WTC11 (cell line): ENCODE measurements around the gene PIGU. TPM values are rescaled to one million over a fixed set of nuclear protein-coding genes. Genes with fewer than 3 reads are reported as not detected.

Experiments used
- ATAC-seq: fragments of 200-7000 bp; cut with Tn5 transposase; 2 replicates; pipeline ENCODE4 v1.10.0; 2021; ENCODE audit warnings: mild to moderate bottlenecking, moderate library complexity
- Bru-seq: library from RNA; stranded (reverse); fragments of 400-500 nt; gene quantifications from one replicate; lab custom pipeline; 2021; lab: Mats Ljungman, UMichigan
- CTCF ChIA-PET: fragments of 300-600 bp; sonication (Branson Sonifier 250); formaldehyde crosslinking; loops from one replicate; lab custom pipeline; 2021; ENCODE audit warnings: antibody characterized with exemption; lab: Charles Lee
- POLR2A ChIA-PET: fragments of 350-600 bp; sonication (Branson Sonifier 250); formaldehyde crosslinking; loops from one replicate; lab custom pipeline; 2021; ENCODE audit warnings: antibody characterized with exemption; lab: Charles Lee
- DNase-seq: peaks from one replicate; pipeline ENCODE4 v3.0.0; 2021; ENCODE audit warnings: low spot score
- H3K27ac Mint-ChIP-seq: 2 replicates; pipeline ENCODE4 v1.8.0; 2021; ENCODE audit warnings: mixed read lengths
- H3K27me3 Mint-ChIP-seq: 2 replicates; pipeline ENCODE4 v1.8.0; 2021; ENCODE audit warnings: low read depth, mild to moderate bottlenecking, moderate library complexity, mixed read lengths
- H3K36me3 Mint-ChIP-seq: 2 replicates; pipeline ENCODE4 v1.8.0; 2021; ENCODE audit warnings: mixed read lengths
- H3K4me1 Mint-ChIP-seq: 2 replicates; pipeline ENCODE4 v1.8.0; 2022; ENCODE audit warnings: mixed read lengths
- H3K4me3 Mint-ChIP-seq: 2 replicates; pipeline ENCODE4 v1.8.0; 2021; ENCODE audit warnings: mild to moderate bottlenecking, moderate library complexity, mixed read lengths
- H3K9me3 Mint-ChIP-seq: 2 replicates; pipeline ENCODE4 v1.8.0; 2021; ENCODE audit warnings: mixed read lengths
- CREM ChIP-seq: sonication (generic); formaldehyde crosslinking; IDR thresholded peaks from 2 replicates; pipeline ENCODE4 v1.8.1; 2022; ENCODE audit warnings: mild to moderate bottlenecking, missing genetic modification reagents, moderate library complexity
- EMX1 ChIP-seq: fragments of 250-450 bp; sonication (Bioruptor Pico); IDR thresholded peaks from 2 replicates; pipeline ENCODE4 v1.8.0; 2021; ENCODE audit warnings: mild to moderate bottlenecking
- ETV6 ChIP-seq: sonication (generic); formaldehyde crosslinking; IDR thresholded peaks from 2 replicates; pipeline ENCODE4 v1.8.1; 2022; ENCODE audit warnings: mild to moderate bottlenecking, missing genetic modification reagents
- FOXK1 ChIP-seq: sonication (generic); formaldehyde crosslinking; IDR thresholded peaks from 2 replicates; pipeline ENCODE4 v1.8.0; 2022; ENCODE audit warnings: mild to moderate bottlenecking, moderate library complexity, missing genetic modification reagents
- FOXP1 ChIP-seq: sonication (generic); formaldehyde crosslinking; IDR thresholded peaks from 2 replicates; pipeline ENCODE4 v1.8.0; 2022; ENCODE audit warnings: missing genetic modification reagents, mild to moderate bottlenecking, moderate library complexity, borderline replicate concordance
- GABPB1 ChIP-seq: sonication (generic); formaldehyde crosslinking; IDR thresholded peaks from 2 replicates; pipeline ENCODE4 v1.8.1; 2023; ENCODE audit warnings: mild to moderate bottlenecking, missing genetic modification reagents
- GRHL2 ChIP-seq: fragments of 250-450 bp; sonication (Bioruptor Pico); IDR thresholded peaks from 2 replicates; pipeline ENCODE4 v1.8.0; 2022; ENCODE audit warnings: mild to moderate bottlenecking, moderate library complexity; ENCODE audit not compliant: insufficient replicate concordance, severe bottlenecking
- JAZF1 ChIP-seq: fragments of 250-450 bp; sonication (Bioruptor Pico); IDR thresholded peaks from 2 replicates; pipeline ENCODE4 v1.9.0; 2021; ENCODE audit warnings: moderate library complexity, mild to moderate bottlenecking, inconsistent platforms
- MYBL2 ChIP-seq: sonication (generic); formaldehyde crosslinking; IDR thresholded peaks from 2 replicates; pipeline ENCODE4 v1.8.1; 2023; ENCODE audit warnings: mild to moderate bottlenecking, moderate library complexity, missing genetic modification reagents
- NFE2L1 ChIP-seq: sonication (generic); formaldehyde crosslinking; IDR thresholded peaks from 2 replicates; pipeline ENCODE4 v1.8.1; 2023; ENCODE audit warnings: missing genetic modification reagents
- SP1 ChIP-seq: sonication (generic); formaldehyde crosslinking; conservative IDR thresholded peaks from 2 replicates; pipeline ENCODE4 v1.8.1; 2022; ENCODE audit warnings: missing genetic modification reagents
- TEAD1 ChIP-seq: sonication (generic); formaldehyde crosslinking; IDR thresholded peaks from 2 replicates; pipeline ENCODE4 v1.8.0; 2022; ENCODE audit warnings: mild to moderate bottlenecking, missing genetic modification reagents
- long read RNA-seq, 3 experiments: library from RNA in 1 of 3; library from capped mRNA in 1 of 3; library from polyadenylated mRNA in 1 of 3; unstranded in 2 of 3; stranded (forward) in 1 of 3; transcript quantifications; one replicate each; pipeline ENCODE4 v2.0.0, GENCODE V29; 2021
- total RNA-seq: library from RNA; stranded (reverse); gene quantifications from 3 replicates; pipeline ENCODE4 v1.2.3, GENCODE V29; 2021
- TF ChIP-seq, protein P1 (sequence below): sonication (generic); formaldehyde crosslinking; IDR thresholded peaks from 2 replicates; pipeline ENCODE4 v1.8.1; 2022; ENCODE audit warnings: mild to moderate bottlenecking, moderate library complexity, missing genetic modification reagents
- TF ChIP-seq, protein P2 (sequence below): sonication (generic); formaldehyde crosslinking; IDR thresholded peaks from 2 replicates; pipeline ENCODE4 v1.8.0; 2023; ENCODE audit warnings: missing genetic modification reagents, mild to moderate bottlenecking, borderline replicate concordance
- TF ChIP-seq, protein P3 (sequence below): sonication (generic); formaldehyde crosslinking; IDR thresholded peaks from 2 replicates; pipeline ENCODE4 v1.8.0; 2022; ENCODE audit warnings: mild to moderate bottlenecking, missing genetic modification reagents
- TF ChIP-seq, protein P4 (sequence below): sonication (generic); formaldehyde crosslinking; IDR thresholded peaks from 2 replicates; pipeline ENCODE4 v1.8.0; 2022; ENCODE audit warnings: mild to moderate bottlenecking, missing genetic modification reagents
- TF ChIP-seq, protein P5 (sequence below): sonication (generic); formaldehyde crosslinking; IDR thresholded peaks from 2 replicates; pipeline ENCODE4 v1.8.1; 2023; ENCODE audit warnings: mild to moderate bottlenecking, missing genetic modification reagents, moderate library complexity
- TF ChIP-seq, protein P6 (sequence below): sonication (generic); formaldehyde crosslinking; IDR thresholded peaks from 2 replicates; pipeline ENCODE4 v1.8.0; 2022; ENCODE audit warnings: mild to moderate bottlenecking, missing genetic modification reagents
- TF ChIP-seq, protein P7 (sequence below): sonication (generic); formaldehyde crosslinking; IDR thresholded peaks from 2 replicates; pipeline ENCODE4 v1.8.1; 2023; ENCODE audit warnings: mild to moderate bottlenecking, moderate library complexity, missing genetic modification reagents

Gene PIGU, protein sequence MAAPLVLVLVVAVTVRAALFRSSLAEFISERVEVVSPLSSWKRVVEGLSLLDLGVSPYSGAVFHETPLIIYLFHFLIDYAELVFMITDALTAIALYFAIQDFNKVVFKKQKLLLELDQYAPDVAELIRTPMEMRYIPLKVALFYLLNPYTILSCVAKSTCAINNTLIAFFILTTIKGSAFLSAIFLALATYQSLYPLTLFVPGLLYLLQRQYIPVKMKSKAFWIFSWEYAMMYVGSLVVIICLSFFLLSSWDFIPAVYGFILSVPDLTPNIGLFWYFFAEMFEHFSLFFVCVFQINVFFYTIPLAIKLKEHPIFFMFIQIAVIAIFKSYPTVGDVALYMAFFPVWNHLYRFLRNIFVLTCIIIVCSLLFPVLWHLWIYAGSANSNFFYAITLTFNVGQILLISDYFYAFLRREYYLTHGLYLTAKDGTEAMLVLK
- total RNA-seq (24.8 to 31.7 TPM (median 28.7 TPM) in 3 replicates), Bru-seq, nascent RNA (percentile 62 among the genes with signal in this experiment)
- long read RNA-seq, experiment 1, transcript PIGU-201 (12 exons, 1,632 nt) = major isoform, 61 of 76 reads
- long read RNA-seq, experiment 1, partial matches to known transcripts = 5 of 76 reads
- long read RNA-seq, experiment 1, other reads (novel, unspliced or antisense) = 10 of 76 reads
- long read RNA-seq, experiment 2, transcript PIGU-201 (12 exons, 1,632 nt) = major isoform, 42 of 71 reads
- long read RNA-seq, experiment 2, partial matches to known transcripts = 16 of 71 reads
- long read RNA-seq, experiment 2, other reads (novel, unspliced or antisense) = 13 of 71 reads
- long read RNA-seq, experiment 3, transcript PIGU-201 (12 exons, 1,632 nt) = major isoform, 99 of 136 reads
- long read RNA-seq, experiment 3, partial matches to known transcripts = 21 of 136 reads
- long read RNA-seq, experiment 3, other reads (novel, unspliced or antisense) = 16 of 136 reads

DNA sequence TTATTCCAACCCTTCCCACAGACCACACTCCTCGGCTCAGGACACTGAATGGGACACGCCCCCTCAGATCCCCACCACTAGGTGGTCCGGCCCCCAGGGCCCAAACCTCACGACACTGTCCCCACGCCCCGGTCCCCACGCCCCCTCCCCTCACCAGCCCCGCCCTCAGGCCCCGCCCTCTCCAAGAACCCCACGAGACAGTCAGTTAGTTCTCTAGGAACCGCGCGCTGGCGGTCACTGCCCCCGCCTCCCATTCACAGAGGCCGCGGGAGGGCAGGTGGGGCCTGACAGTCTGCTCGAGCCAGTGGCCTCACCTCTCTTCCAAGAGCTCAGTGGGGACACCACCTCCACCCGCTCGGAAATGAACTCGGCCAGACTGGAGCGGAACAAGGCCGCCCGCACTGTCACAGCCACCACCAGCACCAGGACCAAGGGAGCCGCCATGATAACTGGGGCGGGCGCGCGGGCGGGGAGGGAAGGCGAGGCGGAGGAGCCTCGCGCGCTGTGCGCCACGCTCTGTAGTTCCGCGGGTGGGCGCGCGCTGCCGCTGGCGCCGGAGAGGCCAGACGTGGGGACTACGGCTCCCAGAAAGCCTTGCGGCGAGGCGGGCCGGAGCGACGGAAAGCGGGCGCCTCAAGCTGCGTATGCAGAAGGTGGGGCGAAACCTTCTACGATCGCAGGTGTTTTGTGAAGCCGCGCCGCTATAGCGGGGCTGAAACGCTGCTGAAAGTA is at the start of gene PIGU:
PIGU (minus strand) TSS at position 451 of the 732 bp plus-strand sequence; CDS start at position 444, 7 bp downstream.
- Mint-ChIP-seq H3K27me3 (no peaks in the 10 kb centered on the region; the same call in 1 of the 2 replicates), H3K27ac (peak within 1 kb of the TSS; percentile 98), H3K4me3 (peak within 1 kb of the TSS; percentile 99), H3K9me3 (no peaks in the 10 kb centered on the region; the same call in 1 of the 2 replicates), H3K4me1 (peaks cover 6% of the 10 kb centered on the region), H3K36me3 (no peaks in the 10 kb centered on the region)
- CTCF ChIA-PET = interaction anchor here (0.5 to 2.3 kb wide), 10 partner anchors 14 to 364 kb away, joined by 3 to 13 read pairs (median 4); partner anchors contain the start of gene MAP1LC3A
- POLR2A ChIA-PET = interaction anchor here (0.6 to 1.6 kb wide), 3 partner anchors 21 to 587 kb away, joined by 3 to 7 read pairs (median 5); partner anchors contain the start of gene TP53INP2
- DNase-seq = peak; percentile 96
- peak; percentile 90 for ATAC-seq
- TF ChIP-seq CREM = peak; percentile 90; the same call in 1 of the 2 replicates
- TF ChIP-seq FOXK1 (CRISPR knock-in tag) = peak; percentile 89
- no peak for TF ChIP-seq JAZF1
- TF ChIP-seq, protein P1, sequence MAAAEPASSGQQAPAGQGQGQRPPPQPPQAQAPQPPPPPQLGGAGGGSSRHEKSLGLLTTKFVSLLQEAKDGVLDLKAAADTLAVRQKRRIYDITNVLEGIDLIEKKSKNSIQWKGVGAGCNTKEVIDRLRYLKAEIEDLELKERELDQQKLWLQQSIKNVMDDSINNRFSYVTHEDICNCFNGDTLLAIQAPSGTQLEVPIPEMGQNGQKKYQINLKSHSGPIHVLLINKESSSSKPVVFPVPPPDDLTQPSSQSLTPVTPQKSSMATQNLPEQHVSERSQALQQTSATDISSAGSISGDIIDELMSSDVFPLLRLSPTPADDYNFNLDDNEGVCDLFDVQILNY (CRISPR knock-in tag) = peak; percentile 86
- TF ChIP-seq GABPB1 (CRISPR knock-in tag) = peak; percentile 77
- peak; percentile 31; the same call in 1 of the 2 replicates for TF ChIP-seq NFE2L1
- TF ChIP-seq ETV6 (CRISPR knock-in tag) = peak; percentile 82
- TF ChIP-seq, protein P2, sequence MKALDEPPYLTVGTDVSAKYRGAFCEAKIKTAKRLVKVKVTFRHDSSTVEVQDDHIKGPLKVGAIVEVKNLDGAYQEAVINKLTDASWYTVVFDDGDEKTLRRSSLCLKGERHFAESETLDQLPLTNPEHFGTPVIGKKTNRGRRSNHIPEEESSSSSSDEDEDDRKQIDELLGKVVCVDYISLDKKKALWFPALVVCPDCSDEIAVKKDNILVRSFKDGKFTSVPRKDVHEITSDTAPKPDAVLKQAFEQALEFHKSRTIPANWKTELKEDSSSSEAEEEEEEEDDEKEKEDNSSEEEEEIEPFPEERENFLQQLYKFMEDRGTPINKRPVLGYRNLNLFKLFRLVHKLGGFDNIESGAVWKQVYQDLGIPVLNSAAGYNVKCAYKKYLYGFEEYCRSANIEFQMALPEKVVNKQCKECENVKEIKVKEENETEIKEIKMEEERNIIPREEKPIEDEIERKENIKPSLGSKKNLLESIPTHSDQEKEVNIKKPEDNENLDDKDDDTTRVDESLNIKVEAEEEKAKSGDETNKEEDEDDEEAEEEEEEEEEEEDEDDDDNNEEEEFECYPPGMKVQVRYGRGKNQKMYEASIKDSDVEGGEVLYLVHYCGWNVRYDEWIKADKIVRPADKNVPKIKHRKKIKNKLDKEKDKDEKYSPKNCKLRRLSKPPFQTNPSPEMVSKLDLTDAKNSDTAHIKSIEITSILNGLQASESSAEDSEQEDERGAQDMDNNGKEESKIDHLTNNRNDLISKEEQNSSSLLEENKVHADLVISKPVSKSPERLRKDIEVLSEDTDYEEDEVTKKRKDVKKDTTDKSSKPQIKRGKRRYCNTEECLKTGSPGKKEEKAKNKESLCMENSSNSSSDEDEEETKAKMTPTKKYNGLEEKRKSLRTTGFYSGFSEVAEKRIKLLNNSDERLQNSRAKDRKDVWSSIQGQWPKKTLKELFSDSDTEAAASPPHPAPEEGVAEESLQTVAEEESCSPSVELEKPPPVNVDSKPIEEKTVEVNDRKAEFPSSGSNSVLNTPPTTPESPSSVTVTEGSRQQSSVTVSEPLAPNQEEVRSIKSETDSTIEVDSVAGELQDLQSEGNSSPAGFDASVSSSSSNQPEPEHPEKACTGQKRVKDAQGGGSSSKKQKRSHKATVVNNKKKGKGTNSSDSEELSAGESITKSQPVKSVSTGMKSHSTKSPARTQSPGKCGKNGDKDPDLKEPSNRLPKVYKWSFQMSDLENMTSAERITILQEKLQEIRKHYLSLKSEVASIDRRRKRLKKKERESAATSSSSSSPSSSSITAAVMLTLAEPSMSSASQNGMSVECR (CRISPR knock-in tag) = peak; percentile 25; the same call in 1 of the 2 replicates
- TF ChIP-seq, protein P3, sequence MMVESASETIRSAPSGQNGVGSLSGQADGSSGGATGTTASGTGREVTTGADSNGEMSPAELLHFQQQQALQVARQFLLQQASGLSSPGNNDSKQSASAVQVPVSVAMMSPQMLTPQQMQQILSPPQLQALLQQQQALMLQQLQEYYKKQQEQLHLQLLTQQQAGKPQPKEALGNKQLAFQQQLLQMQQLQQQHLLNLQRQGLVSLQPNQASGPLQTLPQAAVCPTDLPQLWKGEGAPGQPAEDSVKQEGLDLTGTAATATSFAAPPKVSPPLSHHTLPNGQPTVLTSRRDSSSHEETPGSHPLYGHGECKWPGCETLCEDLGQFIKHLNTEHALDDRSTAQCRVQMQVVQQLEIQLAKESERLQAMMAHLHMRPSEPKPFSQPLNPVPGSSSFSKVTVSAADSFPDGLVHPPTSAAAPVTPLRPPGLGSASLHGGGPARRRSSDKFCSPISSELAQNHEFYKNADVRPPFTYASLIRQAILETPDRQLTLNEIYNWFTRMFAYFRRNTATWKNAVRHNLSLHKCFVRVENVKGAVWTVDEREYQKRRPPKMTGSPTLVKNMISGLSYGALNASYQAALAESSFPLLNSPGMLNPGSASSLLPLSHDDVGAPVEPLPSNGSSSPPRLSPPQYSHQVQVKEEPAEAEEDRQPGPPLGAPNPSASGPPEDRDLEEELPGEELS (CRISPR knock-in tag) = peak; percentile 80; the same call in 1 of the 2 replicates
- no peak for TF ChIP-seq GRHL2 (CRISPR knock-in tag)
- 0 out of 2 replicates have a peak, but pooled peaks have one; percentile 20 for TF ChIP-seq FOXP1
- TF ChIP-seq TEAD1 (CRISPR knock-in tag) = peak; percentile 58; the same call in 1 of the 2 replicates
- no peak for TF ChIP-seq EMX1 (CRISPR knock-in tag)
- TF ChIP-seq, protein P4, sequence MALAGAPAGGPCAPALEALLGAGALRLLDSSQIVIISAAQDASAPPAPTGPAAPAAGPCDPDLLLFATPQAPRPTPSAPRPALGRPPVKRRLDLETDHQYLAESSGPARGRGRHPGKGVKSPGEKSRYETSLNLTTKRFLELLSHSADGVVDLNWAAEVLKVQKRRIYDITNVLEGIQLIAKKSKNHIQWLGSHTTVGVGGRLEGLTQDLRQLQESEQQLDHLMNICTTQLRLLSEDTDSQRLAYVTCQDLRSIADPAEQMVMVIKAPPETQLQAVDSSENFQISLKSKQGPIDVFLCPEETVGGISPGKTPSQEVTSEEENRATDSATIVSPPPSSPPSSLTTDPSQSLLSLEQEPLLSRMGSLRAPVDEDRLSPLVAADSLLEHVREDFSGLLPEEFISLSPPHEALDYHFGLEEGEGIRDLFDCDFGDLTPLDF (CRISPR knock-in tag) = no peak
- TF ChIP-seq, protein P5, sequence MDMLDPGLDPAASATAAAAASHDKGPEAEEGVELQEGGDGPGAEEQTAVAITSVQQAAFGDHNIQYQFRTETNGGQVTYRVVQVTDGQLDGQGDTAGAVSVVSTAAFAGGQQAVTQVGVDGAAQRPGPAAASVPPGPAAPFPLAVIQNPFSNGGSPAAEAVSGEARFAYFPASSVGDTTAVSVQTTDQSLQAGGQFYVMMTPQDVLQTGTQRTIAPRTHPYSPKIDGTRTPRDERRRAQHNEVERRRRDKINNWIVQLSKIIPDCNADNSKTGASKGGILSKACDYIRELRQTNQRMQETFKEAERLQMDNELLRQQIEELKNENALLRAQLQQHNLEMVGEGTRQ (CRISPR knock-in tag) = 0 out of 2 replicates have a peak, but pooled peaks have one; percentile 6
- TF ChIP-seq SP1 (CRISPR knock-in tag) = peak; percentile 96
- TF ChIP-seq MYBL2 (CRISPR knock-in tag) = peak; percentile 59; the same call in 1 of the 2 replicates
- TF ChIP-seq, protein P6, sequence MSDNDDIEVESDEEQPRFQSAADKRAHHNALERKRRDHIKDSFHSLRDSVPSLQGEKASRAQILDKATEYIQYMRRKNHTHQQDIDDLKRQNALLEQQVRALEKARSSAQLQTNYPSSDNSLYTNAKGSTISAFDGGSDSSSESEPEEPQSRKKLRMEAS (CRISPR knock-in tag) = peak; percentile 75; the same call in 1 of the 2 replicates
- TF ChIP-seq, protein P7, sequence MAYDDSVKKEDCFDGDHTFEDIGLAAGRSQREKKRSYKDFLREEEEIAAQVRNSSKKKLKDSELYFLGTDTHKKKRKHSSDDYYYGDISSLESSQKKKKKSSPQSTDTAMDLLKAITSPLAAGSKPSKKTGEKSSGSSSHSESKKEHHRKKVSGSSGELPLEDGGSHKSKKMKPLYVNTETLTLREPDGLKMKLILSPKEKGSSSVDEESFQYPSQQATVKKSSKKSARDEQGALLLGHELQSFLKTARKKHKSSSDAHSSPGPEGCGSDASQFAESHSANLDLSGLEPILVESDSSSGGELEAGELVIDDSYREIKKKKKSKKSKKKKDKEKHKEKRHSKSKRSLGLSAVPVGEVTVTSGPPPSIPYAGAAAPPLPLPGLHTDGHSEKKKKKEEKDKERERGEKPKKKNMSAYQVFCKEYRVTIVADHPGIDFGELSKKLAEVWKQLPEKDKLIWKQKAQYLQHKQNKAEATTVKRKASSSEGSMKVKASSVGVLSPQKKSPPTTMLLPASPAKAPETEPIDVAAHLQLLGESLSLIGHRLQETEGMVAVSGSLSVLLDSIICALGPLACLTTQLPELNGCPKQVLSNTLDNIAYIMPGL = peak; percentile 50; the same call in 1 of the 2 replicates
